ENCODE results near the gene ACTR1B.

DNA sequence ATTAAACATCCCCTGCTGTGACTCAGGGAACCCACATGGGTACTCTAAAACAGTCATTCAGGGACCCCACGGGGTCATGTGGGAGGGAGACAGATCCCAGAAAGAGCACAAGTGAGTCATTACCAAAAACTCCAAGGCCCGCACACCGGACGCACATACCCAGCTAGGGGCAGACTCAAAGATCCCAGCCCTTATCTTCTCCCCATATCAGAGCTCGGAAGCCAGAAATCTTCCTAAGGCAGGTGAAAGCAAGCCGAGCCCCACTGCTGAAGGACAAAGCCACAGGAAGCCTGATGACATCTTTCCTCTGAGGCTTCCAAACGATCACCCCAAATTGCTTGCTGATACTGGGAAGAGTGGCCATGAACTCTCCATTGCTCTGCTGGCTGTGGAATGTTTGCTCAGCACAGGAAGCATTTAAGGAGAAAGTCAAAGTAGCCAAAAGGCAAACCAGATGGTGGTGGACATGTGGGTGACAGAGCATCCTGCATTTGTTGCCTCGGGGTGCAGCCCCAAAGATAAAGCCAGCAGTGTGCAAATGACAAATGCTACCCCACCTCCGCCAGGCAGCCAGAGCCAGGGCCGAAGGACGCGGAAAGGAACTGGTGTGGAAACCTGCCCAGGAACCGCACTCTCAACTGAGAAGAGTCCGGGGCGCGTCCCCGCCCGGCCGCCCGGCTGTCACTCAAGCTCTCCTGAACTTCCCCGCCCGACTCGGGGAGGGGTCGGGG is 784 bp downstream of the ACTR1B start:
- TF ChIP-seq, protein P1, sequence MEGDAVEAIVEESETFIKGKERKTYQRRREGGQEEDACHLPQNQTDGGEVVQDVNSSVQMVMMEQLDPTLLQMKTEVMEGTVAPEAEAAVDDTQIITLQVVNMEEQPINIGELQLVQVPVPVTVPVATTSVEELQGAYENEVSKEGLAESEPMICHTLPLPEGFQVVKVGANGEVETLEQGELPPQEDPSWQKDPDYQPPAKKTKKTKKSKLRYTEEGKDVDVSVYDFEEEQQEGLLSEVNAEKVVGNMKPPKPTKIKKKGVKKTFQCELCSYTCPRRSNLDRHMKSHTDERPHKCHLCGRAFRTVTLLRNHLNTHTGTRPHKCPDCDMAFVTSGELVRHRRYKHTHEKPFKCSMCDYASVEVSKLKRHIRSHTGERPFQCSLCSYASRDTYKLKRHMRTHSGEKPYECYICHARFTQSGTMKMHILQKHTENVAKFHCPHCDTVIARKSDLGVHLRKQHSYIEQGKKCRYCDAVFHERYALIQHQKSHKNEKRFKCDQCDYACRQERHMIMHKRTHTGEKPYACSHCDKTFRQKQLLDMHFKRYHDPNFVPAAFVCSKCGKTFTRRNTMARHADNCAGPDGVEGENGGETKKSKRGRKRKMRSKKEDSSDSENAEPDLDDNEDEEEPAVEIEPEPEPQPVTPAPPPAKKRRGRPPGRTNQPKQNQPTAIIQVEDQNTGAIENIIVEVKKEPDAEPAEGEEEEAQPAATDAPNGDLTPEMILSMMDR (conservative IDR thresholded peaks at IDR 0.05; ENCODE audit: low read length), result no peak
- TF ChIP-seq EZH2phosphoT487 (IDR thresholded peaks at IDR 0.05; ENCODE audit: borderline replicate concordance), result no peak

Measured in Loucy (cell line).